Middle frontal gyrus (tissue), 1 donor: Measurements from ENCODE around the gene ASIC3.

Source experiments
- DNase-seq: peaks from one replicate; pipeline ENCODE4 v3.0.0-alpha.2; 2015; ENCODE audit warnings: low spot score; ENCODE audit errors: extremely low spot score

ASIC3 gene

DNA sequence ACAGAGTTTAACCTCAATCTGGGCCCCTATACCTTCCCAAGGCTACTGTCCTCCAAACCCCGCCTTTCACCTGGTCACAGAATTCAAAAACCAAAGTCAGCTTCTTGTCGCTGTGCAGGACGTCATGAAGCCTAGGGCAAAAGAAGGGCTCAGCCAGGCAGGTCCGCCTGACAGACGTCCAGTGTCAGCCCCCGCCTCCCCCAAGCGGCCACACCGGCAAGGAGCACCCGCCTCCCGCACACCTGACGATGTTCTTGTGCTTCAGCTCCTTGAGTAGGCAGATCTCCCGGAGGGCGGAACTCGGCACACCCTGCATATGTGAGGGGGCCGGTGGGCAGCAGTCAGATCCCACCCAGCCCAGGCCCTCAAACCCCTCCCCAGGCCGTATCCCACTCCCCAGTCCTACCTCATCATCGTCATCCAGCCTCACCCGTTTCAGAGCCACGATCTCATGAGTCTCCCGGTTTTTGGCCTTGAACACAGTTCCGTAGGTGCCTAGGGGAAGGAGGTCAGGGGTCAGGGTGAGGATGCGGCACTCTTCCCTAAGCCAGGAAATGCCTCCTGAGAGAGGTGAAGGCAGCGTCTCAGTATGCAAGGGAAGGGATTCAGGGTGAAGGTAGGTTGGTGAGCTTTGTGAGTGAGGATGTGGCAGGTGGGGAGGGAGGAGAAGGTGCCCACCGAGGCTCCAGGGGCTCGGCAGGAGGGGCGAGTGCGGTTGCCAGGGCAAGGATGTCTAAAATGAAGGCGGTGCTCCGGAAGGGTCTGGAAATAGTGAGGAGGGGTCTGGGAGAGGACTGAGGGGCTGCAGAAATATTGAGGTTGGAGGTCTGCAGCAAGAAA is 8.6 kb downstream of the ASIC3 start:
- DNase-seq = no peak

- no peak for DNase-seq
Observed at GRCh38 chr7:151057506-151057988, 9.2 kb downstream of the ASIC3 start, which contains the start of gene CDK5. Gene CDK5, minus strand, starts transcription at chr7:151057897. Its CDS starts 49 bp downstream, at chr7:151057848.

DNA sequence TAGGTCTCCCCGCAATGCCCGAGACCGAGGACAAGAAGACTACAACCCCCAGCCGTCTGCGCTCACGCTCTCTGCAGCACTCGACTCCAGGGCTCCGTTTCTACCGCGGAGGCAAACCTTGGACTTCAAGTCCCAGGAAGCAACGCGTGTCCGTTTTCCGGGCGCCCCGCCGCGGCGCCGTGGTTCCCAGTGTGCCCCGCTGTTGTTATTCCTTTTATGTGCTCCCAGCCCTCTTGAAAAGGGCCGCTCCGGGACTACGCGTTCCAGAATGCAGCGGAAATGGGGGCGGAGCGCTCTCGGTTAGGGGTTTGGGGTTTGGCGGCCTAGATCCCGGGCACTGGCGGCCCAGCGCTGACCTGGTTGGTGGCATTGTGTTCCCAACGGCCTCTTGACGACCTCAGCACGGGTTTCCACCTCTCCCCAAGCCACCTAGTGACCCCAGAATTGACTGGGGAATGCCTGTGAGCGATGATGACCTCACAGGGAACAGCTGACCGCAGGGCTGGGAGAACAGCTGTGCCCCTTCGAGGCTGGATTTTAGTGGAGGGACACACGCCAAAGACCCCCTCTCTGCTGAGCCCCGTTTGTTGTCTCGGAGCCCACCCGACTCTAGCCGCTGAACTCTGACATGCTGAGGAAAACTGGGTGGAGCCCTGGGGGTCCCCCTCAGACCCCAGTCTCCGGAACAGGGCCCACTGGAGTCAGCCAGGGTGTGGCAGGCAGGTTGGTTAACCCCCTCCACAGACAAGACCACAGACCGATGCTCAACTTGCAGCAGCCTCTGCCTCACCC is 9.9 kb downstream of the ASIC3 start:
- peak; percentile 99 for DNase-seq

DNA sequence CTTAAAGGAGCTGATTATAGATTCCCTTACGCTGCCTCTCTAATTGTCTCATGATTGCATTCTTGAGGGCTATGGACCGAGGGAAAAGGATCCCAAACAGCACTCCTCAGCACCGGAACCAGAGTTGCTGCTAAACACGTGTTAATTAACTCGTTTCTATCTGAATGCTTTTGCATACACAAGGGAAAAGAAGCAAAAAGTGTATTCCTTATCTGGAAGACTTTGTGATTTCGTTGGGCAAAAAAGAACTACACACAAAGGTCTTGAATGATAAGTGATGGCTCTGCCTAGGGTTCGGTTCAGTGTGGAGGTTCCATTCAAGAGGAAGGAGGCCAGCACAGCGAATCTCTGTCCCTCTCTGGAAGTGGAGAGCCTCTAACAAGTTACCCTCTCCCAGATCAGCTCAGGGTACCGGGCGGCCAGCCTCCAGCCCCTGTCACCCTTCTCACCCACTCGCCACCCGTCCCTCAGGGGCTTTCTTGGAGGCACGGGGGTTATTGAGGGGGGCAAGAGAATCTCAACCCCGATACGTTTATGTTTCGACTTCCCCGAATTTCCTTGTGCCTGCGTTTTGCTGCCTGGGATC is 10.5 kb downstream of the ASIC3 start:
- DNase-seq = no peak

DNA sequence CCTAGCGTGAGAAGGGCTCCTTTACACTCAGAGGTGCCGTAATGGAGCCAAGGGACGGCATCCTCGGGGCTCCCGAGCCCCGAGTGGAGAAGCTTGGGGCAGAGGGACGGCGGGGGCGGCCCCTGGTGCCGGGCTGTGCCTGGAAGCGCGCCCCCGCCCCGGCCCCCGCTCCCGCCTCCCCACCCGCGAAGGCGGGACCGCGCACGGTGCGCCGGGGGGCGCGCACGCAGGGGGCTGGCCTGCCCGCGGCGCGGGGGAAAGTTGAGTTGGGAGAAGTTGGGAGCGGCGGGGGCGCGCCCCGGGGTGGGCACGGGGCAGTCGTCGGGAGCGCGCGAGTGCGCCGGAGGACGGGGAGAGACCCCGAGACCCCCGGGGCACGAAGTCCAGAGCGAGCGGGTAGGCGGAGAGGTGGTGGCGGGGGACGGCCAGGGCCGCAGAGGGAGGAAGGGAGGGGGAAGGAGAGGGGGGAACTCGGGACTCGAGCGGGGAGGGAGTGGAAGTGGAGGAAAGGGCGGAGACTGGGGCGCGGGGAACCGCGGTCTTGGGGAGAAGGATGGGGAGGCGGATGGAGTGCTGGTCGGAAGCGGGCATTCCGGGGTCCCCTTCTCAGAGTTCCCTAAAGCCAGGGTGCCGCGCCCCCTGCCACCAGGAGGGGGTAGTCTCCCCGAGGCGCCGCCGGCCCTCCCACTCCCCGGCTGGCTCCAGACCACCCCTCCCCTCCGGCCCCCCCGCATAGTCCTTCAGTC is 11.2 kb downstream of the ASIC3 start, which contains the start of gene SLC4A2:
SLC4A2 (plus strand) TSS at position 223 of the 746 bp plus-strand sequence. CDS start 2,399 bp downstream, outside the sequence.
- DNase-seq = peak; percentile 66

DNA sequence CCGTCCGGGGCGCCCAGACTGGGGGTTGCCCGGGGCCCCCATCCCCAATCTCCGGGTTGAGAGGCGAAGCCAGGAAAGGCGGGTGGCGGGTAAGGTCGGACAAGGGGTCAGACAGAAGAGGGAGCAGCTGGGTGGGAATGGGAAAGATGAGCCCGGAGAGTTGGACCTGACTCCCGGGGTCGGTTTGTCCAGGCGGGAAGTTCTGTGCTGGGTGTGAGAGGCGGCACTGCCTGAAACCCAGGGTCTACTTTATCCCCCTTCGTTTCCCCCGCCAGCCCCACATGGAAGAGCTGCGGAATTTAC is 11.7 kb downstream of the ASIC3 start:
- DNase-seq = no peak

DNA sequence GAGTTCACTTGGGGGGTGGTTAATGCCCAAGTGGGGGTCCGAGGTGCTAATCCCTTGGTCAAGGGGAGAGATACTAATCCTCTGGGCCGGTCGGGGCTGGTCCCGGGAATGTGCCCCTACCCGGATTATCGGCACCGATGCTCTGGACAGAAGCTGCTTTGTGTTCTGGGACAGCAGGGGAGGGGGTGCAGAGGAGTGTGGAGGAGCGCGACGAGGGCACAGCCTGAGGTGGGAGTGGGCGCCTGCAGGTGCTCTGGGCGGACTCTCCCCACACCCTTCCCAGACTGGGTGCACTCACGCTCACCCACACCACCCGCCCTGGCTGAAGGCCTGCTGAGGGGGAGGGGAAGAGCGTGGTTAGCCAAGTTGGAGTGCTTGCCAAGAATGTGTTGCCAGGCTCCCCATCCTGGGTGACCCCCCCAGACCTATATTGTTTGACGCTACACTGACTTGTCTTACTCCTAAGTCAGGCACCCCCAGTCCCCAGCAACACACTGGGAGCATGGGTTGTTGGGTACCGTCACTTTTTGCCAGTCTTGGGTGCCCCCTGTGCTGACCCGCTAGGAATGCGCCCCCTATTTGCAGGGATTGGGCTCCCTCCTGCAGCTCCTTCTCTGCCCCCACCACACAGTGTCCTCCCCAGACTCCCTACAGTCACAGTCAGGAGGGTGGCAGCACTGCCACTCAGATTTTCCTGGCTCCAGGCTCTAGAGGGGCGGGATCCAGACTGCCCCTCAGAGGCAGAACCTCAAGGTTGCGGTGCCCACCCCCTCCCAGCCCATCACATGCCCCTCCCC is 12.3 kb downstream of the ASIC3 start:
- DNase-seq = no peak

DNA sequence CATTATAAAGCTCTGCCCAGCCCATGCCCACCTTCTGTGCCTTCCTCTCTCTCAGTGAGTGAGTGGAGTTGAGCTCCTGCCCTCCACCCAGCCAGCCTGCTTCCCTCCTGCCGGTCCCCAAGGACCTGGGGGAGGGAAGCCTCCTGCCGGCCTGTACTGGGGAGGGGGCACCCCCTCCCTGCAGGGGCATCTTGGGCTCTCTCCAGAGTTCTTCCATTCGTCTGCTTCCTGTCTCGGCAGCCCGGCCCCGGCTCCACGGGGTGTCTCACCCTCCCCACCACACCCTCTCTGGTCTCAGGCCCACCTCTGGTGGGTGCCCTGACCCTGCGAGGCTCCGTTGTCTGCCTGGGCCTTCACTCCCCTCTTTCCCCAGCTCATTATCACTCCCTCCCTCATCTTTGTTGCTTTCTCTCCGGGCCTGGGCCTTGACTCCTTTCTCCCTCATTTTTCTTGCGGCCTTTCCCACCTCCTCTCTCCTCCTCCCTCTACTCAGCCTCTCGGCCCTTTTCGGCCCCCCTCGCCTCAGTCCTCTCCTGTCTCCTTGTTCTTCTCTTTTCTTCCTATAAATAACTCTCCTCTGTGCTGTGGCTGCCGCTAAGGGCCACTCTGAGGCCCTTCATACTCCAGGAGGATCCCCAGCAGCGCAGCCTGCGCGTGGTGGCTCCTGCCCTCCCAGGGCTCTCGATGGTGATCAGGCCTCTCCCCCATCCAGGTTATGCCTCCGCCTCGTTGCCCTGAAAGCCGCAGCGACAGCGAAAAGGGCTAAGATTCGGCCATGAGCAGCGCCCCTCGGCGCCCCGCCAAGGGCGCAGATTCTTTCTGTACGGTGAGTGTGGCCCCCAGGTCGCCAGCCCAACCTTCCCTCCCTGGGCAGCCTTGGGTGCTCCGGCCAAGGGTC is 13.1 kb downstream of the ASIC3 start:
- no peak for DNase-seq

- no peak for DNase-seq
Observed at GRCh38 chr7:151062111-151062398, 13.7 kb downstream of the ASIC3 start.

- no peak for DNase-seq
Observed at GRCh38 chr7:151062399-151063211, 14.3 kb downstream of the ASIC3 start.

- no peak for DNase-seq
Observed at GRCh38 chr7:151063212-151063561, 14.9 kb downstream of the ASIC3 start.

- no peak for DNase-seq
Observed at GRCh38 chr7:151064454-151064853, 16.1 kb downstream of the ASIC3 start.

- no peak for DNase-seq
Observed at GRCh38 chr7:151064993-151065392, 16.7 kb downstream of the ASIC3 start.

GRCh38 chr7:151065516-151065915 is 17.2 kb downstream of the ASIC3 start:
- no peak for DNase-seq

DNA sequence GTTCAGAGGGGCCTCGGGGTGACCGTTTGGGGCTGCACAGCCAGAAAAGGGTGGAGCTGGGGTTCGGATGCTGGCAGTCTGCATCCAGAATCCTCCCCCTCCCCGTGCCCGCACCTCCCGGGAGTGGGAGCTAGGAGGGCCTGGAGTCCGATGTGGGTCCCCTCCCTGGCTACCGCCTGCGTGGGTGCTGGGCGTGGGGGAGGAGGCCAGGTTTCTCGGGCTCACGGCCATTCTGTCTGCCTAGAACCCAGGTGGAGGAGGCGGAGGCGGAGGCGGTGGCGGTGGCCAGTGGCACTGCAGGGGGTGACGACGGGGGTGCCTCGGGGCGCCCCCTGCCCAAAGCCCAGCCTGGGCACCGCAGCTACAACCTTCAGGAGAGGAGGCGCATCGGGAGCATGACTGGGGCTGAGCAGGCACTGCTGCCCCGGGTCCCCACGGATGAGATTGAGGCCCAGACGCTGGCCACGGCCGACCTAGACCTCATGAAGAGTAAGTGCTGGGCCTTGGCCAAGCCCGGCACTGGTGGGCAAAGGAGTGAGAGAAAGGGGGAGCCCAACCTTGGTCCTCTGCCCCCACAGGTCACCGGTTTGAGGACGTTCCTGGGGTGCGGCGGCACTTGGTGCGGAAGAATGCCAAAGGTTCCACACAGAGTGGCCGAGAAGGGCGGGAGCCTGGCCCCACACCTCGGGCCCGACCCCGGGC is 18.1 kb downstream of the ASIC3 start:
- DNase-seq = no peak

DNA sequence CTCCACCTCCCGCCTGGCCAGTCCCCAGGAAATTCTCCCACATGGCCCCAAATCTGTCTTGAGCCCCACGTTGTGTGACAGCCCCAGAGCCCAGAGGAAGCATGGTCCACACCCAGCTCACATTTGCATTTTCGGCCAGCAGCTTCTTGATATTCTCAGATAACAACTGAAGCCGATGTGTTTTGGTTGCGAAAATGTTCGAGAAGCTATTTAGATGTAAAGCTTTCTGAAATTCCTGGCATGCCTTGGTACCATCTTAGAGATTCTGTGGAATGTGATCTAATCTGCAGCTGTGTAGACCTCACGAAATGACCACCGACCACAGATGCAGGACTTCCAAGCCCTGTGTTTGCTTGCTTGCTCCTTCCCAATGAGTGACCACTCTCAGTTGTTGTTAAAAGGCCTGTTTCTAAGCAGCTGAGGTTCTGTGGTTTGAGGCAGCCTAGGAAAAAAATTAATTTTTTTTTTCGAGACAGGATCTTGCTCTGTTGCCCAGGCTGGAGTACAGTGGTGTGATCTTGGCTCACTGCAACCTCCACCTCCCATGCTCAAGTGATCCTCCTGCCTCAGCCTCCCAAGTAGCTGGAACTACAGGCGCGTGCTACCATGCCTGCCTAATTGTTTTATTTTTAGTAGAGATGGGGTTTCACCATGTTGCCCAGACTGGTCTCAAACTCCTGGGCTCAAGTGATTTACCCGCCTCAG is 19.9 kb downstream of the ASIC3 start:
- DNase-seq = no peak

GRCh38 chr7:151069841-151070573 is 21.7 kb downstream of the ASIC3 start:
- no peak for DNase-seq
